Neural progenitor cell (in vitro differentiated cells): Measurements from ENCODE around the gene CEP57L1. TPM values are rescaled to one million over a fixed set of nuclear protein-coding genes. Genes with fewer than 3 reads are reported as not detected.
"Not testable (repeated sequence)": the region's sequence is repeated elsewhere in the genome, so short reads cannot be mapped to it uniquely, and the experiment has no call there.

Experiments used
- DNase-seq: peaks from one replicate; pipeline ENCODE4 v3.0.0-alpha.2; 2016; ENCODE audit warnings: low spot score
- H2AFZ ChIP-seq: fragments of 200-600 bp; sonication (generic); replicated peaks from 2 replicates; pipeline ENCODE4 v1.6.1; 2016; ENCODE audit warnings: antibody characterized with exemption
- H3F3A ChIP-seq: fragments of 200-600 bp; sonication (generic); 2 replicates; pipeline ENCODE4 v1.6.1; 2016; ENCODE audit warnings: antibody characterized with exemption, low read depth
- H3K27ac ChIP-seq: fragments of 200-600 bp; sonication (generic); 2 replicates; pipeline ENCODE4 v1.5.1; 2016; ENCODE audit warnings: mild to moderate bottlenecking
- H3K27me3 ChIP-seq: fragments of 200-600 bp; sonication (generic); 2 replicates; pipeline ENCODE4 v1.6.1; 2016; ENCODE audit warnings: mild to moderate bottlenecking, moderate library complexity
- H3K36me3 ChIP-seq: fragments of 200-600 bp; sonication (generic); 2 replicates; pipeline ENCODE4 v1.5.1; 2016
- H3K4me1 ChIP-seq: fragments of 200-600 bp; sonication (generic); 2 replicates; pipeline ENCODE4 v1.6.1; 2016; ENCODE audit warnings: mixed run types
- H3K4me2 ChIP-seq: fragments of 200-600 bp; sonication (generic); 2 replicates; pipeline ENCODE4 v1.6.1; 2016
- H3K4me3 ChIP-seq: fragments of 200-600 bp; sonication (generic); 2 replicates; pipeline ENCODE4 v1.5.1; 2016
- H3K79me2 ChIP-seq: fragments of 200-600 bp; sonication (generic); 2 replicates; pipeline ENCODE4 v1.6.1; 2016; ENCODE audit warnings: low read depth
- H3K9ac ChIP-seq: fragments of 200-600 bp; sonication (generic); 2 replicates; pipeline ENCODE4 v1.6.1; 2016
- H3K9me3 ChIP-seq: fragments of 200-600 bp; sonication (generic); 2 replicates; pipeline ENCODE4 v1.5.1; 2016; ENCODE audit warnings: low read depth
- H4K20me1 ChIP-seq: fragments of 200-600 bp; sonication (generic); 2 replicates; pipeline ENCODE4 v1.6.1; 2016; ENCODE audit warnings: low read depth
- H3K27ac Mint-ChIP-seq: 3 replicates; pipeline ENCODE4 v1.8.0; 2021; ENCODE audit warnings: mixed read lengths
- H3K27me3 Mint-ChIP-seq: 2 replicates; pipeline ENCODE4 v1.8.0; 2022; ENCODE audit warnings: low read depth, mild to moderate bottlenecking, inconsistent platforms, moderate library complexity, mixed read lengths; ENCODE audit not compliant: insufficient read depth
- H3K36me3 Mint-ChIP-seq: 3 replicates; pipeline ENCODE4 v1.8.0; 2021; ENCODE audit warnings: mixed read lengths
- H3K4me1 Mint-ChIP-seq: 3 replicates; pipeline ENCODE4 v1.8.0; 2021; ENCODE audit warnings: mixed read lengths
- H3K4me3 Mint-ChIP-seq: 3 replicates; pipeline ENCODE4 v1.8.0; 2021; ENCODE audit warnings: mild to moderate bottlenecking, moderate library complexity, mixed read lengths
- H3K9me3 Mint-ChIP-seq: 3 replicates; pipeline ENCODE4 v1.8.0; 2020; ENCODE audit warnings: mixed read lengths
- EZH2 ChIP-seq: fragments of 200-600 bp; sonication (generic); IDR thresholded peaks from 2 replicates; pipeline ENCODE4 v1.6.1; 2017; ENCODE audit warnings: antibody characterized with exemption, mild to moderate bottlenecking, moderate library complexity
- EZH2phosphoT487 ChIP-seq: fragments of 200-600 bp; sonication (generic); IDR thresholded peaks from 2 replicates; pipeline ENCODE4 v1.6.1; 2017; ENCODE audit warnings: antibody characterized with exemption
- total RNA-seq: library from RNA; depleted of rRNA; stranded (reverse); fragments of >200 nt; gene quantifications from 2 replicates; pipeline ENCODE4 v1.2.3, GENCODE V29; 2015; ENCODE audit warnings: low replicate concordance
- TF ChIP-seq, protein P1 (sequence below): fragments of 200-600 bp; sonication (generic); IDR thresholded peaks from 2 replicates; pipeline ENCODE4 v1.5.1; 2017; ENCODE audit warnings: antibody characterized with exemption, mild to moderate bottlenecking

Gene CEP57L1
- total RNA-seq, 1 donor from 2014 or later = 68.0 TPM

- TF ChIP-seq EZH2 (no peak), EZH2phosphoT487 (no peak)
- TF ChIP-seq, protein P1, sequence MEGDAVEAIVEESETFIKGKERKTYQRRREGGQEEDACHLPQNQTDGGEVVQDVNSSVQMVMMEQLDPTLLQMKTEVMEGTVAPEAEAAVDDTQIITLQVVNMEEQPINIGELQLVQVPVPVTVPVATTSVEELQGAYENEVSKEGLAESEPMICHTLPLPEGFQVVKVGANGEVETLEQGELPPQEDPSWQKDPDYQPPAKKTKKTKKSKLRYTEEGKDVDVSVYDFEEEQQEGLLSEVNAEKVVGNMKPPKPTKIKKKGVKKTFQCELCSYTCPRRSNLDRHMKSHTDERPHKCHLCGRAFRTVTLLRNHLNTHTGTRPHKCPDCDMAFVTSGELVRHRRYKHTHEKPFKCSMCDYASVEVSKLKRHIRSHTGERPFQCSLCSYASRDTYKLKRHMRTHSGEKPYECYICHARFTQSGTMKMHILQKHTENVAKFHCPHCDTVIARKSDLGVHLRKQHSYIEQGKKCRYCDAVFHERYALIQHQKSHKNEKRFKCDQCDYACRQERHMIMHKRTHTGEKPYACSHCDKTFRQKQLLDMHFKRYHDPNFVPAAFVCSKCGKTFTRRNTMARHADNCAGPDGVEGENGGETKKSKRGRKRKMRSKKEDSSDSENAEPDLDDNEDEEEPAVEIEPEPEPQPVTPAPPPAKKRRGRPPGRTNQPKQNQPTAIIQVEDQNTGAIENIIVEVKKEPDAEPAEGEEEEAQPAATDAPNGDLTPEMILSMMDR = no peak
- Histone ChIP-seq H3K36me3 (no peaks in the 10 kb centered on the region), H3K27me3 (no peaks in the 10 kb centered on the region), H3F3A (no peaks in the 10 kb centered on the region), H3K27ac (no peak overlapping the region), H3K9ac (no peak overlapping the region), H3K4me3 (no peak overlapping the region), H3K4me2 (no peak overlapping the region), H3K79me2 (peaks cover 13% of the 10 kb centered on the region), H2AFZ (no peak overlapping the region), H3K9me3 (no peaks in the 10 kb centered on the region), H4K20me1 (no peaks in the 10 kb centered on the region), H3K4me1 (no peaks in the 10 kb centered on the region)
- Mint-ChIP-seq H3K4me3 (no peak overlapping the region), H3K27me3 (no peaks in the 10 kb centered on the region), H3K4me1 (no peaks in the 10 kb centered on the region), H3K9me3 (no peaks in the 10 kb centered on the region), H3K27ac (no peak overlapping the region), H3K36me3 (peaks cover 8% of the 10 kb centered on the region)
- DNase-seq = no peak
Observed at GRCh38 chr6:109104512-109104911, 9.2 kb downstream of the CEP57L1 start.

GRCh38 chr6:109105681-109106080 is 10.4 kb downstream of the CEP57L1 start:
- no peak overlapping the region for H3K27ac Mint-ChIP-seq
- H3K4me3 ChIP-seq = no peak overlapping the region
- H3K4me2 ChIP-seq = no peak overlapping the region

DNA sequence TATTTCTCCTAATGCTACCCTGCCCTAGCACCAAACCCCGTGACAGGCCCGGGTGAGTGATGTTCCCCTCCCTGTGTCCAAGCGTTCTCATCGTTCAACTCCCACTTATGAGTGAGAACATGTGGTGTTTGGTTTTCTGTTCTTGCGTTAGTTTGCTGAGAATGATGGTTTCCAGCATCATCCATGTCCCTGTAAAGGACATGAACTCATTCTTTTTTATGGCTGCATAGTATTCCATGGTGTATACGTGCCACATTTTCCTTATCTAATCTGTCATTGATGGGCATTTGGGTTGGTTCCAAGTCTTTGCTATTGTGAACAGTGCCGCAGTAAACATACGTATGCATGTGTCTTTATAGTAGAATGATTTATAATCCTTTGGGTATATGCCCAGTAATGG is 14.4 kb downstream of the CEP57L1 start:
- H3K4me3 Mint-ChIP-seq, H3K36me3 ChIP-seq, H3K4me2 ChIP-seq, H3K9me3 ChIP-seq, H3K27ac ChIP-seq, DNase-seq, H3K4me3 ChIP-seq, H3K27me3 ChIP-seq, H3K27ac Mint-ChIP-seq, H3K4me1 Mint-ChIP-seq, H3K9ac ChIP-seq, H3K27me3 Mint-ChIP-seq, H3K79me2 ChIP-seq, H3F3A ChIP-seq, H3K4me1 ChIP-seq, H2AFZ ChIP-seq, H4K20me1 ChIP-seq: not testable (repeated sequence)
- Mint-ChIP-seq H3K36me3 (peaks cover 15% of the 10 kb centered on the region), H3K9me3 (peaks cover 23% of the 10 kb centered on the region)

More at GRCh38 chr6:109105681-109106080, 10.4 kb downstream of the CEP57L1 start:
- TF ChIP-seq EZH2phosphoT487 = no peak
- TF ChIP-seq EZH2 = no peak
- TF ChIP-seq, protein P1 = no peak
- H3K9ac ChIP-seq = no peak overlapping the region
- no peaks in the 10 kb centered on the region for H3K27me3 ChIP-seq
- H3K27ac ChIP-seq = no peak overlapping the region
- H3K9me3 ChIP-seq = no peaks in the 10 kb centered on the region
- no peak for DNase-seq
- H3K4me1 Mint-ChIP-seq = no peaks in the 10 kb centered on the region
- no peaks in the 10 kb centered on the region for H3F3A ChIP-seq
- no peak overlapping the region for H2AFZ ChIP-seq
- no peaks in the 10 kb centered on the region for H3K27me3 Mint-ChIP-seq
- no peaks in the 10 kb centered on the region for H3K4me1 ChIP-seq
- H4K20me1 ChIP-seq = no peaks in the 10 kb centered on the region
- no peaks in the 10 kb centered on the region for H3K36me3 ChIP-seq
- H3K9me3 Mint-ChIP-seq = peaks cover 10% of the 10 kb centered on the region
- no peak overlapping the region for H3K4me3 Mint-ChIP-seq
- H3K36me3 Mint-ChIP-seq = peaks cover 11% of the 10 kb centered on the region
- peaks cover 13% of the 10 kb centered on the region for H3K79me2 ChIP-seq

- not testable (repeated sequence) for H3K4me3 ChIP-seq, H3K27ac ChIP-seq, H3K4me1 ChIP-seq, H3K9ac ChIP-seq, H3K4me3 Mint-ChIP-seq, DNase-seq, H3K36me3 ChIP-seq, H2AFZ ChIP-seq, H3K79me2 ChIP-seq, H3K4me1 Mint-ChIP-seq, H3K4me2 ChIP-seq, H4K20me1 ChIP-seq, H3F3A ChIP-seq, H3K9me3 ChIP-seq, H3K27me3 Mint-ChIP-seq, H3K27ac Mint-ChIP-seq, H3K27me3 ChIP-seq
- peaks cover 11% of the 10 kb centered on the region for H3K36me3 Mint-ChIP-seq
- peaks cover 23% of the 10 kb centered on the region for H3K9me3 Mint-ChIP-seq
Observed at GRCh38 chr6:109112663-109113062, 17.4 kb downstream of the CEP57L1 start.
